Activated T-helper 17 cell treated with anti-CD3 and anti-CD28 coated beads, Interleukin-2, amount 50 U/mL, for 72 hours (primary cell): ENCODE data around the gene IQCB1. TPM values are rescaled to one million over a fixed set of nuclear protein-coding genes. Genes with fewer than 3 reads are reported as not detected.
"Not testable (repeated sequence)": the region's sequence is repeated elsewhere in the genome, so short reads cannot be mapped to it uniquely, and the experiment has no call there.

ENCODE experiments used
- ATAC-seq: fragments of 150-1000 bp; cut with Tn5 transposase; replicated peaks from 2 replicates; pipeline ENCODE4 v1.10.0; 2021; ENCODE audit warnings: mild to moderate bottlenecking, moderate library complexity
- H3K27ac Mint-ChIP-seq: one replicate; pipeline ENCODE4 v1.8.0; 2022; ENCODE audit warnings: mixed read lengths
- H3K27me3 Mint-ChIP-seq: one replicate; pipeline ENCODE4 v1.8.0; 2022; ENCODE audit warnings: mixed read lengths
- H3K36me3 Mint-ChIP-seq: one replicate; pipeline ENCODE4 v1.8.0; 2022; ENCODE audit warnings: low read depth, mild to moderate bottlenecking, mixed read lengths
- H3K4me1 Mint-ChIP-seq: one replicate; pipeline ENCODE4 v1.8.0; 2022; ENCODE audit warnings: mixed read lengths
- H3K4me3 Mint-ChIP-seq: one replicate; pipeline ENCODE4 v1.8.0; 2022; ENCODE audit warnings: mild to moderate bottlenecking, mixed read lengths
- H3K9me3 Mint-ChIP-seq: one replicate; pipeline ENCODE4 v1.8.0; 2022; ENCODE audit warnings: mixed read lengths
- total RNA-seq, 2 donors: library from RNA; stranded (reverse); gene quantifications; one replicate each; pipeline ENCODE4 v1.2.3, GENCODE V29; 2022

The IQCB1 gene
- total RNA-seq, 2 donors from 2014 or later, result 41.7 to 47.5 TPM

GRCh38 chr3:121781611-121782010, 53.2 kb downstream of the IQCB1 start:
- Mint-ChIP-seq H3K27me3 (no peaks in the 10 kb centered on the region), H3K4me1 (peaks cover 3% of the 10 kb centered on the region), H3K27ac (no peak overlapping the region), H3K9me3 (no peaks in the 10 kb centered on the region), H3K36me3 (peaks cover 100% of the 10 kb centered on the region), H3K4me3 (no peak overlapping the region)
- no peak for ATAC-seq

- H3K27me3 Mint-ChIP-seq, H3K4me3 Mint-ChIP-seq, H3K9me3 Mint-ChIP-seq, ATAC-seq, H3K27ac Mint-ChIP-seq, H3K4me1 Mint-ChIP-seq: not testable (repeated sequence)
- H3K36me3 Mint-ChIP-seq, result peaks cover 100% of the 10 kb centered on the region
These were observed 59.8 kb downstream of the IQCB1 start for GRCh38 chr3:121775095-121775494.

DNA sequence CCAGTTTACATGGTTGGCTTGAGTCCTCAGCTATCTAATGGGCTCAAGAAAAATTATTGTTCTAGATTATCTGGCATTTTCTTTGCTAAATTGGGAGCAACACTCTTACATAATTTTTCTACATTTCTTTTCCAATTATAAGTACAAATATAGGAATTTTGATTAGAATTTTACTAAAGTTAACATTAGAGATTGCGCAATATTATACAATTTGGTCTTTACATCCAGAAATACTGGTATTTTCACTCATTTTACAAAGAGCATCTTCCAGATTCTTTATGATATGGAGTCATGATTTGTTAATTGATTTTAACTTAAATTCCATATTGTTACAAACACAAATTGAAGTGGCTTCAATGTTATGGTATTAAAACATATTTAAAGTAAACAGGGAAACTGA, 65.6 kb downstream of the IQCB1 start:
- Mint-ChIP-seq H3K4me1 (no peaks in the 10 kb centered on the region), H3K27ac (no peak overlapping the region), H3K36me3 (peaks cover 59% of the 10 kb centered on the region), H3K9me3 (no peaks in the 10 kb centered on the region), H3K4me3 (no peak overlapping the region), H3K27me3 (no peaks in the 10 kb centered on the region)
- ATAC-seq, result no peak

DNA sequence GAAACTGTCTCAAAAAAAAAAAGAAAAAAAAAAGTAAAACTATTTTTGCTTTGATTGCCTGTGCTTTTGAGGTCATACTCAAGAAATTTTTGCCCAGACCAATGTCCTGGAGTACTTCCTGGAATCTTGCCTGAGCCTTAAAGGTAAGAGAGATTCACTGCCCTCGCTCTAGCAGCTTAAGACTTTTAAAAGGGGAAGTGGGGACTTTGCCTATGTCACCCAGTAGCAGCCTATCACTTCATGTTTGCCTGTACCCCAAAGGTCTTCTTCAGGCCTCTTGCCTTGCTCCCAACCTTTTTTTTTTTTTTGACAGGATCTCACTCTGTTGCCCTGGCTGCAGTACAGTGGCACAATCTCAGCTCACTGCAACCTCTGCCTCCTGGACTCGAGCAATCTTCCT, 66.4 kb downstream of the IQCB1 start:
- no peaks in the 10 kb centered on the region for H3K9me3 Mint-ChIP-seq
- no peak overlapping the region for H3K4me3 Mint-ChIP-seq
- H3K27ac Mint-ChIP-seq, result no peak overlapping the region
- peaks cover 51% of the 10 kb centered on the region for H3K36me3 Mint-ChIP-seq
- no peak for ATAC-seq
- no peaks in the 10 kb centered on the region for H3K4me1 Mint-ChIP-seq
- H3K27me3 Mint-ChIP-seq, result no peaks in the 10 kb centered on the region

DNA sequence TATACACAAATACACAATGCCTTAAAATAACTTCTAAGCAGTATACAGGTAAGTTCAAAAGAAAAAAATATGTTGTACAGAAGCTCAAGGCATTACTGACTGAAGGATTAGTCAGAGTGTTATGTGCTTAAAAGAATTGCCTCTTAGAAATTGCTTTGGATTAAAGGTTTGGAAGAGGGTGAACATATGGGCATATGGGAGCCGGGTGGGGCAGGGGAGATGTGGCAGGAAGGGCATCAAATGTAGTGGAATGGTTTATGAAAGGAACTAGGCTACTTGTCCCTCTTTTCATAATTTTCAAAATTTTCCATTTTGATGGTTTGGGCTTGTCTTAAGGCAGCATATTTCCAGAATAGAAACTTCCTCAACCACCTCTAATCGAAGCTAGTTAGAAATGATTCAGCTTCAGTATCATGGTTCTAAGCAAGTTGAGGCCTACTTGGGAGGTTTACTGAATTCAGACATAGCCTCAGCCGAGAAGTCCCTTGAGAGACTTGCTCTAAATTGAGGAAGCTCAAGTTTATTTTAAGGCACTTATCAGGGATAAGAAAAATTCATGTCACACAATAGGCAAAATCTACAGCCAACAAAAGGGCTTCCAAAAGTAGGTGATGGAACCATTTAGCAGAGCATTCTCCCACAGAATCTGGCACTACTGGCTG, 75.2 kb downstream of the IQCB1 start:
- Mint-ChIP-seq H3K4me1 (no peaks in the 10 kb centered on the region), H3K9me3 (no peaks in the 10 kb centered on the region), H3K27me3 (no peaks in the 10 kb centered on the region), H3K36me3 (no peaks in the 10 kb centered on the region), H3K4me3 (no peak overlapping the region), H3K27ac (no peak overlapping the region)
- no peak for ATAC-seq

- Mint-ChIP-seq H3K4me3 (no peak overlapping the region), H3K36me3 (no peaks in the 10 kb centered on the region), H3K9me3 (no peaks in the 10 kb centered on the region), H3K4me1 (no peaks in the 10 kb centered on the region), H3K27me3 (no peaks in the 10 kb centered on the region), H3K27ac (no peak overlapping the region)
- ATAC-seq, result no peak
These were observed 76.0 kb downstream of the IQCB1 start for GRCh38 chr3:121758727-121759450.

- Mint-ChIP-seq H3K4me3 (no peak overlapping the region), H3K9me3 (no peaks in the 10 kb centered on the region), H3K27me3 (no peaks in the 10 kb centered on the region), H3K27ac (no peak overlapping the region), H3K4me1 (no peaks in the 10 kb centered on the region), H3K36me3 (no peaks in the 10 kb centered on the region)
- ATAC-seq, result no peak
These were observed 76.9 kb downstream of the IQCB1 start for GRCh38 chr3:121757812-121758545.

GRCh38 chr3:121757087-121757811, 77.6 kb downstream of the IQCB1 start:
- H3K36me3 Mint-ChIP-seq, result no peaks in the 10 kb centered on the region
- H3K27me3 Mint-ChIP-seq, result peaks cover 3% of the 10 kb centered on the region
- H3K9me3 Mint-ChIP-seq, result no peaks in the 10 kb centered on the region
- ATAC-seq, result no peak
- H3K4me3 Mint-ChIP-seq, result no peak overlapping the region
- no peaks in the 10 kb centered on the region for H3K4me1 Mint-ChIP-seq
- no peak overlapping the region for H3K27ac Mint-ChIP-seq

DNA sequence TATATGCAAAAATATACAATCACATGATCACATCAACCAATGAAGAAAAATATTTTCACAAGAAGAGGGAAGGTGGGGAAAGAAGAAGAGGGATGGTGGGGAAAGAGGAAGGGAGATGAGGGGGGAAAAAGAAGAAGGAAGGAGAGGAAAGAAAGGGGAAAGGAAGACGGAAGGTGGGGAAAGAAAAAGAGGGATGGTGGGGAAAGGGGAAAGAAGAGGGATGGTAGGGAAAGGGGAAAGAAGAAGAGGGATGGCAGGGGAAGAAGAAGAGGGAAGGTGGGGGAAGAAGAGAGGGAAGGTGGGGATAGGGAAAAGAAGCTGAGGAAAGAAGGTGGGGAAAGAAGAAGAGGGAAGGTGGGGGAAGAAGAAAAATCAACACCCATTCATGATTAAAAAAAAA, 82.1 kb downstream of the IQCB1 start:
- Mint-ChIP-seq H3K36me3 (no peaks in the 10 kb centered on the region), H3K4me3 (no peak overlapping the region), H3K4me1 (no peaks in the 10 kb centered on the region), H3K27me3 (peaks cover 9% of the 10 kb centered on the region), H3K27ac (no peak overlapping the region), H3K9me3 (no peaks in the 10 kb centered on the region)
- no peak for ATAC-seq

- Mint-ChIP-seq H3K27ac (no peak overlapping the region), H3K27me3 (peaks cover 9% of the 10 kb centered on the region), H3K36me3 (no peaks in the 10 kb centered on the region)
These were observed 82.6 kb downstream of the IQCB1 start for GRCh38 chr3:121752261-121752660.

GRCh38 chr3:121750087-121750415, 84.8 kb downstream of the IQCB1 start:
- Mint-ChIP-seq H3K4me3 (no peak overlapping the region), H3K9me3 (no peaks in the 10 kb centered on the region), H3K36me3 (no peaks in the 10 kb centered on the region), H3K27ac (no peak overlapping the region), H3K27me3 (peaks cover 9% of the 10 kb centered on the region), H3K4me1 (no peaks in the 10 kb centered on the region)
- no peak for ATAC-seq

More at GRCh38 chr3:121752261-121752660, 82.6 kb downstream of the IQCB1 start:
- no peaks in the 10 kb centered on the region for H3K4me1 Mint-ChIP-seq
- H3K9me3 Mint-ChIP-seq, result no peaks in the 10 kb centered on the region
- no peak for ATAC-seq
- no peak overlapping the region for H3K4me3 Mint-ChIP-seq

DNA sequence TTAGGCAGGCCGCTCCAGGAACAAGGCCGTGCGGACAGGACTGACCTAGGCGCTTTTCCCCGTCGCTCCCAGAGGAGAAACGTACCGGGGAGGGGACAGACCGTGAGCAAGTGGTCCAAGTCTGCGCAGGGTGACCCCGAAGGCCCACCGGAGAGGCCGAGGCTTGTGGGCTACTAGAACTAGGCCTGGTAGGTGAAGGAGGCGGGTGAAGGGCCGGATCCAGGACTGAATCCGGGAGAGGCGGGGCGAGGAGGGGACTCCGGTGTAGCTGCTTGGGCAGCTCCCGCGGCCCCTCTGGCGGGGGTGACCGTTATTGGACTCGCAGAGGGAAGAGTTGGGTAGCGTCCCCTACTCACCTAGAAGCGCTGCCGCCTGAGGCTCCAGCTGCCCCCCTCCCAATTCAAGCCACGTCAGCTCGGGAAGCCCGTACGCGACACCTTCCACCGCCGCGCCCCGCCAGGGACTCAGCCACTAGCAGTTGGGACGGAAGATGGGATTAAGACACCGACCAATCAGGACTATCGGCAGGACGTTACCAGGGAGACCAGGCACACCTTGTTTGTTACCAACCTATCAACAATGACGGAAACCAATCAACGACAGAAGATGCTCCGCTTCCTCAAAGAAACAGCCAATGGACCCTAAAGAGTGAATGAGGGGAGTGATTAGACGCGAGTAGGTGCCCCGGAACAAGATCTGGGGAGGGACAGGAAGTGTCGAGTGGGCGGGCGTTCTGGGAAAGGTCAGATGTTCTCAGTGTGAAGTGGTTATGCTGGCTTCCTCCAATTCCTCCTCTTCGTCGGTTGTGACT, 85.4 kb downstream of the IQCB1 start, which contains the start of gene GOLGB1:
Gene GOLGB1 (minus strand): TSS at position 466 of the 811 bp plus-strand sequence. CDS start 18,770 bp downstream, outside the sequence.
- Mint-ChIP-seq H3K4me3 (no peak within 1 kb of the TSS), H3K27ac (no peak within 1 kb of the TSS), H3K27me3 (peaks cover 9% of the 10 kb centered on the region), H3K9me3 (no peaks in the 10 kb centered on the region), H3K4me1 (peaks cover 3% of the 10 kb centered on the region), H3K36me3 (no peaks in the 10 kb centered on the region)
- peak; percentile 97 for ATAC-seq

DNA sequence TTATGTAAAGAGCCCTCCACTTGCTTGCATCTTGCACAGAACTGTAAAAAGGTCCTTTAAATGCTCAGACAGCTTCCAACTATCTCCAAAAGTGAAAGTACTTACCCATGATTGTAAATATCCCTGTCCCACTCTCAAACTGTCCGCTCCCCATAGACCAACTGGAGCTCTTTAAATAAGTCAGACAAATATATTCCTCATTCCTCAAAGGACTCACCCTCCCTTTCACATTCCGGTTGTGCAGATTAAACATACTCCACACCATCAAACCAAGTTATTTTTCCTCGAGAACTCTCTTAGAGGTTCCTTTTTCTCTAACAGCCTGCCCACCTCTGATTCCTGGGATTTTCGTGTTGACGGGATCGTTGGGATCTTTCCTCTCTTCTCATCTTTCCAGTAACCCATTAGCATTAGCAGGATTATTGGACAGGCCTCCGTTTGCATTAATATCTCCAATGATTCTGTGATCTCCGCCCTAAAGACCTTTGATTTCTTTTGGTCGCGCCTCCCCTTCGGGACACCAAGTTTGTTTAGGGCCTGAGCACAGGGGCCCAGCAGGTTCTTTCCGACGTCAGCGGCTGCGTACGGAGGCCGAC, 86.1 kb downstream of the IQCB1 start:
- ATAC-seq, result peak; percentile 32
- H3K4me3 Mint-ChIP-seq, result no peak overlapping the region
- H3K4me1 Mint-ChIP-seq, result peaks cover 3% of the 10 kb centered on the region
- no peaks in the 10 kb centered on the region for H3K9me3 Mint-ChIP-seq
- no peaks in the 10 kb centered on the region for H3K36me3 Mint-ChIP-seq
- H3K27ac Mint-ChIP-seq, result no peak overlapping the region
- peaks cover 9% of the 10 kb centered on the region for H3K27me3 Mint-ChIP-seq
